Memory B cell (primary cell): Measurements from ENCODE around the gene CFAP58.

ENCODE experiments used
- ATAC-seq: fragments of 150-1000 bp; cut with Tn5 transposase; 2 replicates; pipeline ENCODE4 v1.10.0; 2021; ENCODE audit warnings: low read depth, mild to moderate bottlenecking, moderate library complexity
- DNase-seq, 2 donors: peaks; one replicate each; pipeline ENCODE4 v3.0.0; 2022; ENCODE audit warnings: low spot score in 2 of 2
- H3K27ac Mint-ChIP-seq: one replicate; pipeline ENCODE4 v1.8.0; 2022; ENCODE audit warnings: mild to moderate bottlenecking, moderate library complexity, mixed read lengths
- H3K27me3 Mint-ChIP-seq: one replicate; pipeline ENCODE4 v1.8.0; 2022; ENCODE audit warnings: mixed read lengths
- H3K36me3 Mint-ChIP-seq: one replicate; pipeline ENCODE4 v1.8.0; 2022; ENCODE audit warnings: mild to moderate bottlenecking, mixed read lengths
- H3K4me1 Mint-ChIP-seq: one replicate; pipeline ENCODE4 v1.8.0; 2022; ENCODE audit warnings: mixed read lengths
- H3K4me3 Mint-ChIP-seq: one replicate; pipeline ENCODE4 v1.8.0; 2022; ENCODE audit warnings: mild to moderate bottlenecking, moderate library complexity, mixed read lengths
- H3K9me3 Mint-ChIP-seq: one replicate; pipeline ENCODE4 v1.8.0; 2022; ENCODE audit warnings: mixed read lengths

Gene CFAP58

DNA sequence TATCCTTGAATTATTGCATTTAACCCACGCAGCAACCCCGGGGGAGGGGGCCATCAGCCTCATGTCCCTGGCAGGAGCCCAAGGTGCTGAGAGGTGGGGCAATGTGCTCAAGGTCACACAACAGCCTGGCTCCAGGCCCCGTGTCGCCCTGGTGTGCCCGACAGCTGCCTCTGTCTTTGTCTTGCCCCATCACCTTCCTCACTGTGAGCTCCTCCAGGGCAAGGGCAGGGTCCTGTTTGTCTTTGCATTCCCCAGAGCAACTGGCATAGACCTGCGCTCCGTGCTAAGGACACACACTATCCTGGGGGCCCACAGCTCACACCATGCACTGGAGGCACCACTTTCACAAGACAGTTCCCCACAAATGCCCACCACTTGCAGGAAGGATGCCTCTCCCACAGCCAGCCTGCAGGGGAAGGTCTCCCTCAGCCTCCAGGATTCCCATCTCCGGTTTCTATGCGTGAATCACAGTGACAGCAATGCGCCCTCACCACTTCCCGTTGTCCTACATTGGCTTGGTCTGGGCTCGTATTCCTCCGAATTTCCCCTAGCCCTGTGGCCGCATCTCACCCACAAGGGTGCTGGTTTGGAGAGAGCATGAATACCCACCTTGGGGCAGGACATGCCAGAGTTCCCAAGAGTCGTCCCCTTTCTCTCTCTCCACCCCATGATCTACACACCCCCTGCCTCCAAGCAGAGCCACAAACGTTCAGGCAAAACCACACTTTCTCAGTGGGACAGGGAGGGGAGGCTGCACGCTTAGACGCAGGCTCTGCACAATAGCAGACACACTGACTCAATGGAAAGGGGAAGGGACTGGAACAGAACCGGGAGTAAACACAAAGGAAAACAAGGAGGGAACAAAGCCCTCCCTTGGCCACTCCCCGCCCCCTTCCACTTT is 25.6 kb upstream of the CFAP58 start:
- H3K4me3 Mint-ChIP-seq, result peak overlapping the region; percentile 71
- peaks cover 69% of the 10 kb centered on the region for H3K4me1 Mint-ChIP-seq
- ATAC-seq (no peak), DNase-seq (no peak)
- peak overlapping the region; percentile 91 for H3K27ac Mint-ChIP-seq
- H3K27me3 Mint-ChIP-seq, result no peaks in the 10 kb centered on the region
- H3K9me3 Mint-ChIP-seq, result no peaks in the 10 kb centered on the region
- peaks cover 5% of the 10 kb centered on the region for H3K36me3 Mint-ChIP-seq

DNA sequence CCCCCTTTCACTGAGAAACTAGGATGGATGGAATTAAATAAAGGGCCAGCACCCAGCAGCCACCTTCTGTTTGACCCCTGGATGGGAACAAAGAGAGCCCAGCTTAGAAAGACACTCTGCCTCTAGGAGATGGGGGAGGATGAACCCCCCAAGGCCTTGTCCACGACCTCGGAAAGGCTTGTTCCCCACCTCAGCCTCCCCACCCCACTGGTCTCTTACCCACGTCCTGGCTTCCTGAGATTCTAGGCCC is 25.1 kb upstream of the CFAP58 start:
- H3K9me3 Mint-ChIP-seq, result no peaks in the 10 kb centered on the region
- peaks cover 8% of the 10 kb centered on the region for H3K36me3 Mint-ChIP-seq
- ATAC-seq, result no peak

DNA sequence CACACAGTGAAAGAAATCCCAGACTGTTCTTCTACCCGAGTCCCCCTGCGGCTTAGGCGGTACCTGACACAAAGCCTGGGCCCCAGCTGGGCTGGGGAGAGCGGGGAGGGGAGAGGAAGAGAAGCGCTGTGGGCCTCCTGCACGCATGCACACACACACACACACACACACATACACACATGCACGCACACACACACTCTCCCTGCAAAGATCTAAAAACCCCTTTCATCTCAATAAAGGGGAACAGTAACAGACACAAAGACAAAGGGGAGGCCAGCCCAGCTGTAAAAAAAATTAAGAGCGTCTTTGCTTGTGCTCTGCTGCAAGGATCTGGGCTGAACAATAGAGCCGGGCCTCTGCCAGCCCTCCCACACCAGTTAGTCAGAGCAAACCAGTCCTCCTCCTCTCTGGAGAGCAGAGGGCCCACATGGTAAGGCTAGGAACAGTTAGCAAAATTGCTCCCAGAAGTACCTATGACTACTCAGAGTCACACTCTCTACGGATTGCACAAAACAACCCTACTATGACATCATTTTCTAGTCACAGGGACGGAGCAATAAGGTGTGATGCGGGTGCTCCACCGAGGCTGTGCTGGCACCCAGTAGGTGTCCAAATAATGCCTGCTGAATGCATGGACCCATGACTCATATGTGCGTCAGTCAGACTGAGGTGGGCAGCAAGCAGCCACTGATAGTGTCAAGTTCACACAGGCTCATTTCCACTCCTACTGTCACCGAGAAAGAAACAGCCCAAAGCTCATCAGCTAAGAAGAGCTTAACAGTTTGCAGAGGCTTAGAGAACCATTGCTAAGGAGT is 24.5 kb upstream of the CFAP58 start:
- peaks cover 66% of the 10 kb centered on the region for H3K4me1 Mint-ChIP-seq
- ATAC-seq (peak; percentile 87), DNase-seq (peak; percentile 63 to 69)
- H3K36me3 Mint-ChIP-seq, result peaks cover 8% of the 10 kb centered on the region
- no peaks in the 10 kb centered on the region for H3K27me3 Mint-ChIP-seq
- H3K9me3 Mint-ChIP-seq, result no peaks in the 10 kb centered on the region
- H3K4me3 Mint-ChIP-seq, result peak overlapping the region; percentile 71
- H3K27ac Mint-ChIP-seq, result peak overlapping the region; percentile 91

More for the DNA sequence above, 25.1 kb upstream of the CFAP58 start:
- Mint-ChIP-seq H3K4me3 (peak overlapping the region; percentile 71), H3K27me3 (no peaks in the 10 kb centered on the region), H3K27ac (peak overlapping the region; percentile 91), H3K4me1 (peaks cover 71% of the 10 kb centered on the region)
- no peak for DNase-seq

DNA sequence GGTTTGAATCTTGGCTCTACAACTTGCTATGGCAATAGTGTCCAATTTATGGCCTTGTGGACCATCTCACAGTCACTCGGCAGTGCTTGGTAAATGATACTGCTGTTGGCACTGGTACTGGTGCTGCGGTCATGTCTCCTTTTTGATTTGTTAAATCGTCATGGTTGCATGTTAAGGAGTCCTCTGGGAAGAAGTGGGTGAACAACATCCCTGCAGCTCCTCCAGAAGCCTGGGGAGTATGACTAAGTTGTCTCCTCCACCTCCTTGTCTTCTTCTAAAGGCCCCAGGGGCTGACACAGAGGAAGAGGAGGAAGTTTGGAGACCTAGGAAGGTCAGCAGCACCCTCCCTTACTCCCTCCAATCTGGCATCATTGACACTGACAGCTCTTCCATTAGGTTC is 23.9 kb upstream of the CFAP58 start:
- DNase-seq (no peak), ATAC-seq (no peak)
- H3K27me3 Mint-ChIP-seq, result no peaks in the 10 kb centered on the region
- peaks cover 8% of the 10 kb centered on the region for H3K36me3 Mint-ChIP-seq
- no peaks in the 10 kb centered on the region for H3K9me3 Mint-ChIP-seq
- peaks cover 61% of the 10 kb centered on the region for H3K4me1 Mint-ChIP-seq
- H3K27ac Mint-ChIP-seq, result peak overlapping the region; percentile 91
- H3K4me3 Mint-ChIP-seq, result no peak overlapping the region

DNA sequence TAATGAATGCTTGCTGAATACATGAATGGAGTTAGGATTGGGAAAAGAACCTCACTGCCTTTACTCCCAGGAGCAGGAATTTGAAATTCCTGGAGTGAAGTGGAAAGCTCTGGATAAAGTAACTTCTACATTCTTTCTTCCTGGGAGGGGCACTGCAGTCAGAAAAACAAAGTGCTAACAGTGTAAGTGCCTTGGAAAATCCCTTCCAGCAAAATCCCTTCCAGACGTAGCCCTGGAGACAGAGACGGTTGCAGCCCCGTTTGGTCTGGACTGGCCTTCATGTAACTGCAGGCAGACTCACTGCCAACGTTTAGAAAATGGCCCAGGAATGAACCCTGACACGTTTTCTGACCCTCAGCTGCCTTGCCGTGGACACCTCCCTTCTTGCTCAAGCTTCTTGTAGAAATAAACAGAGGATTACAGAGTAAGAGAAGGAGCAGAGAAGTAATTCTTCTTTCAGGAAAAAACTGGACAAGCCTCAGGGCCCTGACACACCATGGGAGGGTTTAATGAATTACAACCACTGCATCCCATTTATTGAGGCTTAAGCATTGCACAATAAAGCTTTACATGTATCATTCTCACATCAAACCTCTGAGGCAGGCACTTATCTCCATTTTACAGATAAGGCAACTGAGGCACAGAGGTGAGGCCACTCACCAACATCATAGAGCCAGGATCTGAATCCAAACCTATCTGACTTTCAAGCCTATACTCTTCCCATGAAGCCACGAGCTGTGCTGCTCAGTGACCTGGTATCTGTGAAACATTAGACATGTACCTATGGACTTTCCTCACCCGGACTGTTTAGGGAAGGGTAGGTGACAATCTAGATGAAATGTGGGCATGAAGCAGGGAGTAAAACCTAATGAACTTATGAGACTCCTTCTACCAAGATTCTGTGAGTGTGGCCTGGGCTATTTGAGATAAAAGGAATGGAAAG is 23.2 kb upstream of the CFAP58 start:
- DNase-seq (no peak), ATAC-seq (no peak)
- H3K4me3 Mint-ChIP-seq, result no peak overlapping the region
- H3K9me3 Mint-ChIP-seq, result no peaks in the 10 kb centered on the region
- peaks cover 4% of the 10 kb centered on the region for H3K36me3 Mint-ChIP-seq
- H3K27ac Mint-ChIP-seq, result peak overlapping the region; percentile 54
- H3K4me1 Mint-ChIP-seq, result peaks cover 63% of the 10 kb centered on the region
- no peaks in the 10 kb centered on the region for H3K27me3 Mint-ChIP-seq

DNA sequence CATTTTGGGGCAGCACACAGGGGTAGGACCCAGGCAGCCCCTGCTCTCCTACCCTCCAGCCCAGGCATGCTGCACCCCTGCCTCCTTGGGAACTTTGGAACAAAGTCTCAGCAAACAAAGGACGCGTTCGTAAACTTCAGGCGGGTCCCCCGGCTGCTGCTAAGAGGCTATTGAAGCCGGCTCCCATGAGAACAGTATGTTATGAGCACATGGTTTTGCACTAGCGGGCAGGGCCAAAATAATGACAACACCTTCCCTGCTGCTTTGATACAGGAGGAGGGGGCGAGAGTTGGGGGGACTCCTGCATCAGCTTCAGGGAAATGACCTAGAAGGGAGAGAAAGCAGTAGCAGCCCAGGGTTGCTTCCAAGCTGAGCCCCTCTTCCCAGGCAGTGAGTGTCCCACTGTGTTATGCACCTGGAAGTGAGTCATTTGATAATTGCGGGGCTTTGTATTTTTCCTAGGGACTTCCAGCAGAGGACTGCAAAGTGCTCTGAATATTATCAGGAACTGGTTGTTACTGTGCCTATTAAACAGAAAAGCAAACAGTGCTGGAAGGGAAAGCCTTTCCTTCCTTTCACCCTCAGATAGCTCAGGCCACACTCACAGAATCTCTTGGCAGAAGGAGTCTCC is 22.3 kb upstream of the CFAP58 start:
- DNase-seq, result no peak
- H3K36me3 Mint-ChIP-seq, result peaks cover 3% of the 10 kb centered on the region
- H3K9me3 Mint-ChIP-seq, result no peaks in the 10 kb centered on the region
- no peak overlapping the region for H3K4me3 Mint-ChIP-seq
- H3K27ac Mint-ChIP-seq, result peak overlapping the region; percentile 54
- H3K4me1 Mint-ChIP-seq, result peaks cover 59% of the 10 kb centered on the region
- no peaks in the 10 kb centered on the region for H3K27me3 Mint-ChIP-seq
- no peak for ATAC-seq

DNA sequence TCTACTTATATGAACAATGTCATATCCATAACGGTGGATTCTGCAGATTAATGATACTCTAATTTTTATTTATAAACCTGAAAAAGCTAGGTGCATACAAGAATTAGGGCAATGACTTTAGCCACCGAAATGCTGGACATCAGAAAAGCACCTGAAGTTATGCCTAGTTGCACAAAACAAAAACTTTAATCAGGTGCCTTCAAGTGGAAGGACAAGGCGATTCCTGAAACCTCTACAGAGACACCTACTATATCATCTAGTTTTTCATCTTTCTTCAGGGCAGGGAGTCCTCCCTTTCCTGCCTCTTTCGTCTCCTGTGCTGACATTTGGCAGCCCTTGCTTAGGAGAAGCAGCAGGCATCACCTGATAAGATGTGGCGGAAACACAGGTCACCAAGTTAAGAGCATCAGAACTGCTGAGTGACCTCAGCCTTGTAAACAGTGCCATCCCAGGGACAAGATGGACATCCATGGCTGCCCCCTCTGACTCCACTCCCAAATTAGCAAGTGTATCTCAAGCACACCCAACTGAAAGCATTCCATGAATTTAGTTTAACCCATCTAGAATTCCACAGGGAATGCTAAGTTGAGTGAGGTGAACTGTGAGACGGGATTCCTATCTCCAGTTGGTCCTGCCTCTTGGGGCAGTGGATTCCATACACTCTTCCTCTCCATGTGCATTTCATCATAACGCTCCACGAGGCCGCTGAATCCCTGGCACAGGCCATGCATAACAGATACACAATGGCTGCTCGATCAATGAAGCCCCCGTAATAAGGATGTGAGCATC is 21.2 kb upstream of the CFAP58 start:
- Mint-ChIP-seq H3K9me3 (no peaks in the 10 kb centered on the region), H3K4me3 (no peak overlapping the region), H3K4me1 (peaks cover 54% of the 10 kb centered on the region), H3K27ac (no peak overlapping the region), H3K36me3 (peaks cover 3% of the 10 kb centered on the region), H3K27me3 (no peaks in the 10 kb centered on the region)
- ATAC-seq (no peak), DNase-seq (no peak)

DNA sequence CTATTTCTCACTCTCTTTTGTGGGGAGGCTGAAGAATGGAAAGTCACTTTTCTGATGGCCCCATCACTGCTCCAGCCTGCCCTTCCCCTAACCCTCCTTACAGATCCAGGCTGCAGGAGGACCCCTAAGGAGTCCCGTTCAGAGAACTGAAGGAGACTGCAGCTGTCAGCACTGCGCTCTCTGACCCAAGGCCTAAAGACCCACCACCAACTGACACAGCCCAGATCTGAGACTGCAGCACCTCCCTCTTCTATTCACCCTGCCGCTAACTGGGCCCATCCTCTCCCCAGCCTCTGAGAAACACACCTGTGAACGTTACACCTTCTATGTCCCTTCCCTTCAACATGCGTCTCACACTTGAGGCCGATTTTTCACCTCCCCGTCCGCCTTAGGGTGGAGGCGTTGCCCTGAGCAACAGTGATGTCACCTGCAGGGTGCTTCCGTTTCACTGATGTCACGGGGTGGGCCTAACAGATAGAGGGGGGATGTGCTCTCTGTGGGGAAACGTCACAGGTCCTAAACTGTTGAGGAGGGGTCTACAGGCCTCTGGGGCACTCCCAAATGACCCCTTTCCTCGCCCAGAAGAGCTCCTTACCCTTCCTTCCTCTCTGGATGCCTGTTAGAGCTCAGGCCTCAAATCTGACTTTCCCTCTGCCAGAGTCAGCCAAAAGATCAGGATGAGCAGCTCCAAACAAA is 20.5 kb upstream of the CFAP58 start:
- Mint-ChIP-seq H3K9me3 (no peaks in the 10 kb centered on the region), H3K4me1 (peaks cover 49% of the 10 kb centered on the region), H3K4me3 (no peak overlapping the region), H3K36me3 (peaks cover 3% of the 10 kb centered on the region), H3K27ac (peak overlapping the region; percentile 29), H3K27me3 (no peaks in the 10 kb centered on the region)
- DNase-seq, result no peak
- no peak for ATAC-seq

DNA sequence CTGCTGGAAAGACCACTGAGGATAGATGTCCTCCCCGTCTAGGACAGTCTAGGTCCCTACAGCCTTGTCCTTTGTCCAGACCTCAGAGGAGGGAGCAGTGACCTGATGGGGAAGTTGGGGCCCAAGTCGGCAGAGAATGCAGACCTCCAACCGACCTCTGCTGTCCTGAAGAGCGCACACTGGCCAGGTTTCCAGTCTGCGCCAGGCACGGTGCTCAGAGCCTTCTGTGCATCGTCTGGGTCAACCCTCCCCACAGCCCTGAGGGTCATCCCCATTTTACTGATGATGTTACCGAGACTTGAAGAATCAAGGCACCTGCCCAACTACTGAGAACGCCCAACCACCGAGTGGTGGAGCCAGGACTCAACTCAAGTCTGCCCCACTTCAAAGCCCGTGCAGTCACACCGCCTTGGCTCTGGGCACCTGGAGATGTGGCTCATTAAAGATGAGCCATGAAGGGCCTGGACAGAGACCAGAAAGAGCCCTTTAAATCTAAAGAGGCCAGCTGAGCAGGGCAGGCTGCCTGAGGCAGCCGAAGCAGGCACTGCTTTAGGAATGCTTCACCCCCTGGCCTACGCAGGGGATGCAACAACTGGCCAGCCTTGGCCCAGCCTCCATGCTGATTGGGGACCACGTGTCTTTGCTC is 19.8 kb upstream of the CFAP58 start:
- DNase-seq, result no peak
- Mint-ChIP-seq H3K4me3 (no peak overlapping the region), H3K27me3 (no peaks in the 10 kb centered on the region), H3K36me3 (peaks cover 3% of the 10 kb centered on the region), H3K4me1 (peaks cover 44% of the 10 kb centered on the region), H3K9me3 (no peaks in the 10 kb centered on the region), H3K27ac (peak overlapping the region; percentile 29)
- no peak for ATAC-seq

DNA sequence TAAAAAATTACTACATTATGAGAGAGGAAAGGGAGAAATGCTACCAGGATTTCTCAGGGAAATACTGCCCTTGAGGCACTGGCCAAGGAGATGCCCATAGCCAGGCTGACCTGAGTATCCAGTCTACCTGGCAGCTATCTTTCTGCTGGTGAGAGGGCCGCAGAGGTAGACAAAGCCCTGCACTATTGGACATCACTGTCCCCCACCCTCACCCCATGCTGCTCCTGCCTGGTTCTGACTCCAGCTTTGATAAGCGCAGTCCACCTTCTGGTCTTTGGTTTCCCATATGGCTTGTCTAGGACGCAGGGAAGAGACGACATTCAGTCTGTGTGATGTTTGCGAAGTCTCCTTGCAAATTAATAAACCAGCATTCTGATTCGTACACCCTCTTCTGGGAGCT is 19.1 kb upstream of the CFAP58 start:
- H3K27me3 Mint-ChIP-seq, result no peaks in the 10 kb centered on the region
- H3K27ac Mint-ChIP-seq, result no peak overlapping the region
- no peaks in the 10 kb centered on the region for H3K9me3 Mint-ChIP-seq
- ATAC-seq (no peak), DNase-seq (no peak)
- H3K4me1 Mint-ChIP-seq, result peaks cover 43% of the 10 kb centered on the region
- H3K4me3 Mint-ChIP-seq, result no peak overlapping the region
- H3K36me3 Mint-ChIP-seq, result peaks cover 3% of the 10 kb centered on the region

DNA sequence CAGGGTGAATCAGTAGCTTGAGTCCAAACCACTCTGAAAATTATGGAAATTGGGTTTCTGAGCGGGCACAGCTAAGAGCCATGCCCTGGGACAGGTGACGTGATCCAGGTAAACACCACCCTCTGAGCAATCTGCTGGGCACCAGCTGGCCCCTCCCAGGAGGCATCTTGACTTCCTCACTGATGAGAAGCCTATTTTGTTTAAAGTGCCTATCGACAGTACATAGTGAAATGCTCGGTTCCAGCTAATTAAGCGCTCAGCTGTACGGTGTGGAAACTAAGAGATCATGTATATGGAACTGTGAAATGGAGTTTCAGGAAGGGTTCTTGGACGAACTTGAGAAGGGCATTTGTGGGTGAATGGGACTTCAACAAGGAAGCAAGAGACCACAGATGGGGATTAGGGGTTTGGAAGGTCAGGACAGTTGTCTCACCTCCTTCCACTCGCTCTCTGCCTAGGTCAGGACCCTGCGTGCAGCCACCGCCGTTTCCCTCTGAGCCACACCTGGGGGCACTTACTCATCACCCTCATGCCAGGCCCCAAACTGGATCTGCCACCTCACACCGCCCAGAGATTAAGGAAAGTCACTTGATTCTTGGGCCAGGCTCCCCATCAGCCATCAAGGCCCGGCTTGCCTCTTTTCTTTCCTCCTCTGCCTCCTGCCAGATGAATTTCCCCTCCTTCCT is 18.5 kb upstream of the CFAP58 start:
- ATAC-seq, result no peak
- Mint-ChIP-seq H3K4me3 (peak overlapping the region; percentile 68), H3K27ac (peak overlapping the region; percentile 69), H3K4me1 (peaks cover 41% of the 10 kb centered on the region), H3K36me3 (peaks cover 3% of the 10 kb centered on the region), H3K27me3 (no peaks in the 10 kb centered on the region), H3K9me3 (no peaks in the 10 kb centered on the region)
- no peak for DNase-seq
